ENCODE data around the gene SELENOP.
"Not testable (repeated sequence)": the region's sequence is repeated elsewhere in the genome, so short reads cannot be mapped to it uniquely, and the experiment has no call there.

Gene SELENOP

GRCh38 chr5:42811591-42812446 is at the start of gene SELENOP:
SELENOP (minus strand) TSS chr5:42811892; CDS start chr5:42808353, 3,539 bp downstream.
- peak in 1 of 2 experiments; percentile 14 for DNase-seq

DNA sequence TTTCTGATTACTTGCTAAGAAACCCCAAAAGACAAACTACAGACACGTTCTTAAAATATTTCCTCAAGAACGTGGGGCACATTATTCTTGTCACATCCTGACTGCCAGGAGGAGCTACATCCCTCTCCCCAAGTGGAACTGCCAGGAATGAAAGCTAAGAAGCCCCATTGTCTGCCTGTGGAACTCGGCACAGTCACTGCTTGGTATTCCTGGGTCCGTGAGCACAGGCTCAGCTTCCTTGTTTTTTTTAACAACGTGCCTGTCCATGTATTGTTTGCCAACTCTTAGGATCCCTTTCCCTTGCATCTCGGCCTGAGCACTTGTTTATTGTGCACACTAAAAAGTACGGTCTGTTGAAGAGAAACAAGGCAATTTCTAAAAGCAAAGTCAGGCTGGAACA is 47.0 kb upstream of the SELENOP start:
- no peak for DNase-seq

GRCh38 chr5:42858031-42858643 is 46.4 kb upstream of the SELENOP start:
- DNase-seq, result no peak

- no peak for DNase-seq
These were observed 44.1 kb upstream of the SELENOP start for GRCh38 chr5:42855811-42856210.

GRCh38 chr5:42855386-42855785 is 43.7 kb upstream of the SELENOP start:
- no peak for DNase-seq

GRCh38 chr5:42854795-42855194 is 43.1 kb upstream of the SELENOP start:
- DNase-seq, result no peak

GRCh38 chr5:42852826-42853225 is 41.1 kb upstream of the SELENOP start:
- no peak for DNase-seq

DNA sequence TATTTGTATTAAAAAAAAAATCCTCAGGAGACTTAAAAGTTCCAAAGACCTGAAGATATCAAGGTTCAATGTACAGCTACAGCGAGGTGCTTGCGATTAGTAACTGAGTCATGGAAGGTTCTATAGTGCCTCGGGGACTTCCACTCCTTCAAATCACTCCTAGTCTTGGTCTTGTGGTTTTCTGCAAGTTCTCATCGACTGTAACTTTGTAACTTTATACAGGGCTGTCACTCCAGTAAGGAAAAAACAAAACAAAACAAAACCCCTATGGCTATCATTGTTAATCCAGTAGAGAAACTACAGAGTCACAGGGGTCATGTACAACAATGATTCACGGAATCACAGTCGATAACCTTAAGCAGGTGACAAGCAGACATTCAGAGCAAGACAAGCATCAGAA is 39.8 kb upstream of the SELENOP start:
- DNase-seq, result no peak

- DNase-seq, result no peak
These were observed 36.9 kb upstream of the SELENOP start for GRCh38 chr5:42848545-42848944.

GRCh38 chr5:42844408-42844807 is 32.7 kb upstream of the SELENOP start:
- not testable (repeated sequence) for DNase-seq

DNA sequence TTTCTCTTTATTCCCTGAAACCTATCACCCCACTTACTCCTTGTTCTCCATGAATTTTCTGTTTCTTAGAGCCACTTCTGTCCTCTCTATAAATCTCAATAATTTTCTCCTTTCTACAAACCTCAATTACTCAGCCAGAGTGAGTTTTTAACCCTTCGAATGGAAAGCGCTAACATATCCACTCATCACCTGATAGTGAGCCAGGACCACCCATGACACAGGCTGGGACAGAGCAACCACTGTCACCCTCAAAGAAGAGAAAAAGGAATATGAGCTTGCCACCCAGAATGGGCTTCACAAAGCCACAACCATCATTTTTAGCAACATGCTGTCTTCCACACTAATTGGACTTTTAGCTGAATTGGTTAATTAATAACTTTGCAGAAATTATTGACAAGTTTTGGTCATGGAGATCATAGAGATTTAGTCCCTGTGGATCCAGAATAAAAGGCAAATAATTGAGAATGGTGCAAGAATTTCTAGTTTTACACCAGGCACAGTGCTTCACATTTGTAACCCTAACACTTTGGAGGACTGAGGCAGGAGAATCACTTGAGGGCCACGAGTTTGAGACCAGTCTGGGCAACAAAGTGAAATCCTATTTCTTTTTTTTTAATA is 32.1 kb upstream of the SELENOP start:
- DNase-seq, result no peak

- DNase-seq, result no peak
These were observed 31.4 kb upstream of the SELENOP start for GRCh38 chr5:42842921-42843641.

DNA sequence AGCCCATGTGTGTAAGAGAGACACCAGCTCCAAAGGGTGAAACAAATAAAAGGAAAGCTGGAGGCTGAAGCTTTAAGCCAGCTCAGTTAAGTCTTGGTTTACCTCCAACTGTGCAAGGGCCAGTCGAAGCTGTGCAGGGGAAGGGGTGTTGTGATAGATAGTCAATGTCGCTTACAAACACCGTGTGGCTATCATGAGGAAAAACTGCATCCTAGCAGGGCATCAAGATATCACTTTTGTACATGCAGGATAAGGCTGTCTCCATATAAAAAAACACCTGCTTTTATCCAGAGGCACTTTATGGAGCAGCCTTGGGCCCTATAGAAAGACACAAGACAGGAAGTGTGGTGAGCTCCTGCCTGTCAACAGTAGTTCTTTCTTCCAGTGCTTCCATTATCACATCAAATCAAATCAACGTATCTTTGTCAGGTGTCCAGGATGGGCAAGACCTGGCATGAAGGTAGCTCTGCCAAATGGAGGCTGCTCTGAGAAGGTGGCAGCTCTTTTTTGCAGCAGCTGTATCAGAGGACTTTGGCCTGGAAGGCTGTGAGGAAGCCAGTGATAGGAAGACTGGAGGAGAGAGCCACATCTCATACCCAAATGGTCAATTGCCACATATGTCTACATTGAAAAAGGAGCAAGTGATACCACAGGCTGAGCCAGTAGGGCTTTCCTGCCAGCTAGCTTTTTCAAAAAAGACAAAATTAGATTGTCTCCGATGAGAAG is 29.3 kb upstream of the SELENOP start:
- DNase-seq, result no peak

- no peak for DNase-seq
These were observed 28.6 kb upstream of the SELENOP start for GRCh38 chr5:42840269-42840668.

DNA sequence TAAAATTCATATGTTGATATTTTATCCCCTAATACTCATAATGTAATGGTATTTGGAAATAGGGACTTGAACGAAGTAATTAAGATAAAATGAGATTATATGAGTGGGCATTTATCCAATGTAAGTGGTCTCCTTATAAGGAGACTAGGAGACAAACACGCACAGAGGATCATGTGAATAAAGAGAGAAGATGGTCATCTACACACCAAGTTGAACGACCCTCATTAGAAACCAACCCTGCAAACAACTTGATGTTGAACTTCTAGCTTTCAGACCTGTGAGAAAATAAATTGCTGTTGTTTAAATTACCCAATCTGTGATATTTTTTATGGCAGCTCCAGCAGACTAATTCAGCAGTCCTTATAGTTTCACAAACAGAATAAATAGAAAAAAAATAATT is 27.5 kb upstream of the SELENOP start:
- no peak for DNase-seq

- DNase-seq, result no peak
These were observed 25.9 kb upstream of the SELENOP start for GRCh38 chr5:42837601-42838000.

DNA sequence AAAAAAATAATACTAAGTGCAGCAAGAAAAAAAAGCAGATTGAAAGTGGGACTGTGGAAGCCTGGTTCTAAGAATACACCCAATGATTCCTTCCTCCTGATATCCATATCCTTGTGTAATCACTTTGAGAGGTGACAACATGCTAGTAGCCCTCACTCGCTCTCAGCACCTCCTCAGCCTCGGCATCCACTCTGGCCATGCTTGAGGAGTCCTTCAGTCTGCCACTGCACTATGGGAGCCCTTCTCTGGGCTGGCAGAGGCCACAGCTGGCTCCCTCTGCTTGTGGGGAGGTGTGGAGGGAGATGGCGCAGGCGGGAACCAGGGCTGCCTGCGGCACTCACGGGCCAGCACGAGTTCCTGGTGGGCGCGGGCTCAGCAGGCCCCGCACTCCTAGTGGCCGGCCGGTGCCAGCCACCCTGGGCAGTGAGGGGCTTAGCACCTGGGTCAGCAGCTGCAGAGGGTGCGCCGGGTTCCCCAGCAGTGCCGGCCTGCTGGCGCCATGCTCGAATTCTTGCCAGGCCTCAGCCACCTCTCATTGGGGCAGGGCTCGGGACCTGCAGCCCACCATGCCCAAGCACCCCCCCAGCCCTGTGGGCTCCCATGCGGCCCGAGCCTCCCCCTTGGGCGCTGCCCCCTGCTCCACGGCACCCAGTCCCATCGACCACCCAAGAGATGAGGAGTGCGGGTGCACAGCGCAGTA is 24.5 kb upstream of the SELENOP start:
- DNase-seq, result no peak

- no peak for DNase-seq
These were observed 20.4 kb upstream of the SELENOP start for GRCh38 chr5:42832060-42832459.

- DNase-seq, result no peak
These were observed 19.2 kb upstream of the SELENOP start for GRCh38 chr5:42830924-42831323.

DNA sequence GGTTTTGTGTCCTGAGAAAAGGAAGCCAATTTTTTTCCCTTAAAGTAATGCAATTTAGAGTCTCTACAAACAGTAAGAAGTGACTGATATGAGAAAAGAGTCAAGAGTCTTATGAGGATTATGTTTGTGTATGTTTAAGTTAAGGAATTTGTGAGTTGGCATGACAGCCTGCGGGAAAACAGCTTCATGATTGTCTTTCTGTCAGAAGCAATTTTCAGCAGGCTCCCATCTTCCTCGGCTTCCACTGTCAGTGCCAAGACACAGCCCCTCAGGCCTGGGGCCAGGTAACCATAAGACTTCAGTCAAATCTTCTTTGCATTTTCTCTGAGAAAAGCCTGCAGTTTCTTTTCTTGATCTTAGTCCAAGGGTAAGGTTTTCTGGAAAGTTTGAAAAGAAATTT is 17.0 kb upstream of the SELENOP start:
- DNase-seq, result no peak

DNA sequence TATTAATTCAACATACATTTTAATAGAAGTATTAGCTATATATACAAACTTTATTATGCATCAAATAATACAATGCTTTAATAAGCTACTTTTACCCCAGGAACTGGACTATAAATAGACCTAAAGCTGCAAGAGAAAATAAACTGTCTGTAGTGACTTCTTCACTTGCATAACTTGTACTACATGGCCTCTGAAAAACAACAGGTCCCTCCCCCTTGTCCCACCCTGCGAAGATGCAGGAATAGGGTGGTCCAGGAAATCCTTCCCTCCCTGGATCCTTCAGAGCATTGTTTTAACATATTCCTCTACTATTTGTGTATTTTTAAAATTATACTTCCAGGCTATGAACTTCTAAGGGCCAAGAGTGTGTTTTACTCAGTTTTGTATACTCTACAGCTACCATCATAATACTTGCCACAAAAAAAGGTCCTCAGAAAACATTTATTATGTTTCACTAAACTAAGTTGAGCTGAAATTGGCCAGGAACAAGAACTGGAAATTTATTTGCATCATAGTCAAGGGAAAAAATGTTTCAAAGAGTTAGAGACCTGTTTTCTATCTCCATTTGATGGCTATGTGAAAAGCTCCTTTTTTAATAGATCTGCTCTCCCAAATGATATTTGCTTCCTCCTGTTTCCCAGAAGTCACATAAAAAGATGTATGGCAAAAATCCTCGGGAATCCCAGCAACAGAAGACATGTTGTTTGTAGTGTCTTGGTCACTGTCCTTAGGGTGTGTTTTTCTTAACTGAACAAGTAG is 15.2 kb upstream of the SELENOP start:
- no peak for DNase-seq

All from SHP77 (cell line).